Activated CD8-positive, alpha-beta T cell treated with anti-CD3 and anti-CD28 coated beads for 36 hours (primary cell): ENCODE measurements around the gene MUC22. TPM values are rescaled to one million over a fixed set of nuclear protein-coding genes. Genes with fewer than 3 reads are reported as not detected.

Source experiments
- ATAC-seq: fragments of 200-7000 bp; cut with Tn5 transposase; one replicate; pipeline ENCODE4 v1.10.0; 2021; ENCODE audit warnings: mild to moderate bottlenecking, moderate library complexity
- CTCF ChIA-PET: fragments of 350-600 bp; sonication (Branson Sonifier 250); formaldehyde crosslinking; loops from one replicate; lab custom pipeline; 2021; ENCODE audit warnings: antibody characterized with exemption; lab: Charles Lee
- POLR2A ChIA-PET: fragments of 350-600 bp; sonication (Branson Sonifier 250); formaldehyde crosslinking; loops from one replicate; lab custom pipeline; 2021; ENCODE audit warnings: antibody characterized with exemption; lab: Charles Lee
- DNase-seq: peaks from one replicate; pipeline ENCODE4 v3.0.0-alpha.2; 2020
- H3K27ac Mint-ChIP-seq: one replicate; pipeline ENCODE4 v1.8.0; 2021; ENCODE audit warnings: mild to moderate bottlenecking, mixed read lengths
- H3K27me3 Mint-ChIP-seq: one replicate; pipeline ENCODE4 v1.8.0; 2021; ENCODE audit warnings: mixed read lengths
- H3K36me3 Mint-ChIP-seq: one replicate; pipeline ENCODE4 v1.8.0; 2021; ENCODE audit warnings: low read depth, mixed read lengths
- H3K4me1 Mint-ChIP-seq: one replicate; pipeline ENCODE4 v1.8.0; 2021; ENCODE audit warnings: low read depth, mixed read lengths
- H3K4me3 Mint-ChIP-seq: one replicate; pipeline ENCODE4 v1.8.0; 2021; ENCODE audit warnings: mild to moderate bottlenecking, moderate library complexity, mixed read lengths
- H3K9me3 Mint-ChIP-seq: one replicate; pipeline ENCODE4 v1.8.0; 2021; ENCODE audit warnings: mixed read lengths
- CTCF ChIP-seq: fragments of 200-600 bp; IDR thresholded peaks from one replicate; pipeline ENCODE4 v1.8.0; 2022; ENCODE audit warnings: antibody characterized with exemption, mild to moderate bottlenecking
- intact Hi-C: fragments of 100-400 bp; cut with micrococcal nuclease; formaldehyde crosslinking; loops from one replicate; pipeline ENCODE4 v1.10.0; 2022
- total RNA-seq, 2 experiments: library from RNA; stranded (reverse); gene quantifications; one replicate each; pipeline ENCODE4 v1.2.3, GENCODE V29; 2021

Gene MUC22
- total RNA-seq, 2 experiments from 2014 or later, result not detected

- H3K27me3 Mint-ChIP-seq, result peaks cover 20% of the 10 kb centered on the region
- DNase-seq, result no peak
- no peak for ATAC-seq
- ChIA-PET CTCF (interaction anchor here (0.7 to 1.1 kb wide), 2 partner anchors 20 to 26 kb away, joined by 4 read pairs; no protein-coding TSS in a partner anchor), POLR2A (no interaction called here)
- H3K36me3 Mint-ChIP-seq, result no peaks in the 10 kb centered on the region
- H3K9me3 Mint-ChIP-seq, result no peaks in the 10 kb centered on the region
- TF ChIP-seq CTCF, result no peak
- H3K4me1 Mint-ChIP-seq, result no peaks in the 10 kb centered on the region
- no peak overlapping the region for H3K27ac Mint-ChIP-seq
- intact Hi-C loops, result no loop called here
- no peak overlapping the region for H3K4me3 Mint-ChIP-seq
These were observed 25.7 kb downstream of the MUC22 start for GRCh38 chr6:31035862-31036497.

GRCh38 chr6:31037169-31037568, 26.9 kb downstream of the MUC22 start:
- CTCF ChIA-PET, result interaction anchor here (0.7 kb wide), 1 partner anchor 121 kb away, joined by 3 read pairs; no protein-coding TSS in a partner anchor
- POLR2A ChIA-PET, result interaction anchor here (0.9 kb wide), 1 partner anchor 82 kb away, joined by 3 read pairs; no protein-coding TSS in a partner anchor
- Mint-ChIP-seq H3K36me3 (no peaks in the 10 kb centered on the region), H3K9me3 (no peaks in the 10 kb centered on the region), H3K4me1 (no peaks in the 10 kb centered on the region), H3K27me3 (peaks cover 11% of the 10 kb centered on the region), H3K4me3 (no peak overlapping the region), H3K27ac (no peak overlapping the region)
- DNase-seq (no peak), ATAC-seq (no peak)
- intact Hi-C loops, result no loop called here
- no peak for TF ChIP-seq CTCF

- ChIA-PET POLR2A (interaction anchor here (0.9 kb wide), 1 partner anchor 82 kb away, joined by 3 read pairs; no protein-coding TSS in a partner anchor), CTCF (interaction anchor here (0.7 kb wide), 1 partner anchor 100 kb away, joined by 3 read pairs; no protein-coding TSS in a partner anchor)
- H3K4me3 Mint-ChIP-seq, result no peak overlapping the region
- ATAC-seq (no peak), DNase-seq (no peak)
- no peak for TF ChIP-seq CTCF
- H3K27ac Mint-ChIP-seq, result no peak overlapping the region
- no peaks in the 10 kb centered on the region for H3K9me3 Mint-ChIP-seq
- no peaks in the 10 kb centered on the region for H3K36me3 Mint-ChIP-seq
- intact Hi-C loops, result no loop called here
- no peaks in the 10 kb centered on the region for H3K4me1 Mint-ChIP-seq
- H3K27me3 Mint-ChIP-seq, result peaks cover 9% of the 10 kb centered on the region
These were observed 27.4 kb downstream of the MUC22 start for GRCh38 chr6:31037682-31038081.

- no peaks in the 10 kb centered on the region for H3K36me3 Mint-ChIP-seq
- H3K27me3 Mint-ChIP-seq, result peaks cover 6% of the 10 kb centered on the region
- intact Hi-C loops, result no loop called here
- POLR2A ChIA-PET, result no interaction called here
- DNase-seq (no peak), ATAC-seq (no peak)
- H3K27ac Mint-ChIP-seq, result no peak overlapping the region
- CTCF ChIA-PET, result interaction anchor here (0.7 to 1.3 kb wide), 3 partner anchors 41 to 211 kb away, joined by 3 to 5 read pairs (median 3); no protein-coding TSS in a partner anchor
- peaks cover 2% of the 10 kb centered on the region for H3K4me1 Mint-ChIP-seq
- H3K4me3 Mint-ChIP-seq, result no peak overlapping the region
- TF ChIP-seq CTCF, result no peak
- no peaks in the 10 kb centered on the region for H3K9me3 Mint-ChIP-seq
These were observed 28.3 kb downstream of the MUC22 start for GRCh38 chr6:31038559-31038958.

GRCh38 chr6:31040801-31041200, 30.5 kb downstream of the MUC22 start:
- peaks cover 11% of the 10 kb centered on the region for H3K27me3 Mint-ChIP-seq
- no peak overlapping the region for H3K4me3 Mint-ChIP-seq
- H3K36me3 Mint-ChIP-seq, result no peaks in the 10 kb centered on the region
- ChIA-PET POLR2A (no interaction called here), CTCF (interaction anchor here (1.0 to 1.7 kb wide), 2 partner anchors 23 to 27 kb away, joined by 3 read pairs; no protein-coding TSS in a partner anchor)
- ATAC-seq (no peak), DNase-seq (no peak)
- H3K27ac Mint-ChIP-seq, result no peak overlapping the region
- intact Hi-C loops, result no loop called here
- H3K9me3 Mint-ChIP-seq, result no peaks in the 10 kb centered on the region
- peaks cover 2% of the 10 kb centered on the region for H3K4me1 Mint-ChIP-seq
- TF ChIP-seq CTCF, result no peak
